H7 (cell line): ENCODE measurements around the gene ADAM15. TPM values are rescaled to one million over a fixed set of nuclear protein-coding genes. Genes with fewer than 3 reads are reported as not detected.

Source experiments
- DNase-seq: peaks from one replicate; pipeline ENCODE4 v3.0.0; 2012
- H3K27me3 ChIP-seq: 2 replicates; pipeline ENCODE4 v1.6.0; 2011; ENCODE audit warnings: mild to moderate bottlenecking, low read length; ENCODE audit not compliant: control insufficient read depth, insufficient read depth
- H3K36me3 ChIP-seq: replicated peaks from 2 replicates; pipeline ENCODE4 v1.5.1; 2011; ENCODE audit warnings: low read length; ENCODE audit not compliant: control insufficient read depth, insufficient read depth
- H3K4me3 ChIP-seq: 2 replicates; pipeline ENCODE4 v1.5.1; 2011; ENCODE audit warnings: low read depth, mild to moderate bottlenecking, control low read depth, low read length, moderate library complexity; ENCODE audit not compliant: insufficient read depth
- total RNA-seq: library from RNA; depleted of rRNA; stranded (reverse); fragments of >200 nt; shearing (Covaris generic); gene quantifications from 2 replicates; pipeline ENCODE4 v1.2.3, GENCODE V29; 2014; rRNA removed

The ADAM15 gene
- total RNA-seq, 1 experiment from 2014 or later, result 34.9 TPM

GRCh38 chr1:155107309-155108264 is 56.5 kb downstream of the ADAM15 start:
- H3K27me3 ChIP-seq, result no peaks in the 10 kb centered on the region; the same call in 1 of the 2 replicates
- DNase-seq, result no peak
- H3K36me3 ChIP-seq, result no peaks in the 10 kb centered on the region
- no peak overlapping the region for H3K4me3 ChIP-seq

GRCh38 chr1:155108296-155108695 is 57.2 kb downstream of the ADAM15 start:
- Histone ChIP-seq H3K36me3 (no peaks in the 10 kb centered on the region), H3K4me3 (no peak overlapping the region), H3K27me3 (no peaks in the 10 kb centered on the region; the same call in 1 of the 2 replicates)
- DNase-seq, result no peak

GRCh38 chr1:155110381-155110780 is 59.3 kb downstream of the ADAM15 start:
- no peak overlapping the region for H3K4me3 ChIP-seq
- no peak for DNase-seq
- no peaks in the 10 kb centered on the region; the same call in 1 of the 2 replicates for H3K27me3 ChIP-seq
- no peaks in the 10 kb centered on the region for H3K36me3 ChIP-seq

- no peak for DNase-seq
- H3K36me3 ChIP-seq, result no peaks in the 10 kb centered on the region
- no peak overlapping the region for H3K4me3 ChIP-seq
- H3K27me3 ChIP-seq, result no peaks in the 10 kb centered on the region; the same call in 1 of the 2 replicates
Observed at GRCh38 chr1:155110826-155111225, 59.7 kb downstream of the ADAM15 start.

Other genes starting within 250 kb of the ADAM15 start
- 0.18 and 0.62 TPM in 2 replicates for gene KCNN3, start 181.0 kb upstream of the ADAM15 start, total RNA-seq
- gene PMVK, start 114.6 kb upstream of the ADAM15 start, total RNA-seq, result 7.3 and 9.8 TPM in 2 replicates
- gene PBXIP1, start 95.2 kb upstream of the ADAM15 start, total RNA-seq, result 43.6 and 48.5 TPM in 2 replicates
- 52.6 and 62.8 TPM in 2 replicates for gene PYGO2, start 89.5 kb upstream of the ADAM15 start, total RNA-seq
- gene SHC1, start 80.6 kb upstream of the ADAM15 start, total RNA-seq, result 298 and 333 TPM in 2 replicates
- gene CKS1B, start 76.6 kb upstream of the ADAM15 start, total RNA-seq, result 342 and 347 TPM in 2 replicates
- 152 and 177 TPM in 2 replicates for gene FLAD1, start 68.0 kb upstream of the ADAM15 start, total RNA-seq
- 0.21 and 1.00 TPM in 2 replicates for gene LENEP, start 57.7 kb upstream of the ADAM15 start, total RNA-seq
- 39.2 and 40.6 TPM in 2 replicates for gene ZBTB7B, start 48.5 kb upstream of the ADAM15 start, total RNA-seq
- 0.31 and 1.5 TPM in 2 replicates for gene DCST2, start 17.5 kb upstream of the ADAM15 start, total RNA-seq
- gene DCST1, start 17.5 kb upstream of the ADAM15 start, total RNA-seq, result not detected in 2 replicates
- gene EFNA4, start 12.4 kb downstream of the ADAM15 start, total RNA-seq, result 59.5 and 59.6 TPM in 2 replicates
- 17.5 and 24.9 TPM in 2 replicates for gene EFNA3, start 27.5 kb downstream of the ADAM15 start, total RNA-seq
- gene EFNA1, start 76.6 kb downstream of the ADAM15 start, total RNA-seq, result 4.9 and 6.4 TPM in 2 replicates
- gene SLC50A1, start 84.5 kb downstream of the ADAM15 start, total RNA-seq, result 73.7 and 79.2 TPM in 2 replicates
- 119 and 193 TPM in 2 replicates for gene DPM3, start 89.2 kb downstream of the ADAM15 start, total RNA-seq
- 165 and 204 TPM in 2 replicates for gene KRTCAP2, start 122.0 kb downstream of the ADAM15 start, total RNA-seq
- gene TRIM46, start 122.5 kb downstream of the ADAM15 start, total RNA-seq, result 9.9 and 11.1 TPM in 2 replicates
- gene THBS3, start 156.6 kb downstream of the ADAM15 start, total RNA-seq, result 14.9 and 21.5 TPM in 2 replicates
- 180 and 221 TPM in 2 replicates for gene MTX1, start 157.4 kb downstream of the ADAM15 start, total RNA-seq
- gene ENTREP3, start 204.2 kb downstream of the ADAM15 start, total RNA-seq, result 9.4 and 14.7 TPM in 2 replicates
- 59.4 and 61.4 TPM in 2 replicates for gene SCAMP3, start 211.0 kb downstream of the ADAM15 start, total RNA-seq
- gene CLK2, start 222.2 kb downstream of the ADAM15 start, total RNA-seq, result 38.7 and 48.6 TPM in 2 replicates
- gene HCN3, start 226.1 kb downstream of the ADAM15 start, total RNA-seq, result 5.1 and 7.7 TPM in 2 replicates